Choroid plexus epithelial cell (primary cell): Measurements from ENCODE around the gene GEMIN7.
A peak's percentile ranks its signal among the peaks of the same experiment; 100 is the strongest.

ENCODE experiments used
- DNase-seq: peaks from one replicate; pipeline ENCODE4 v3.0.0-alpha.2; 2010; ENCODE audit warnings: low read depth
- H3K4me3 ChIP-seq: 2 replicates; pipeline ENCODE4 v1.5.1; 2011; ENCODE audit warnings: low read depth, mild to moderate bottlenecking, control low read depth, low read length, moderate library complexity
- CTCF ChIP-seq: conservative IDR thresholded peaks from 2 replicates; pipeline ENCODE4 v1.5.1; 2011; ENCODE audit warnings: low read depth, mild to moderate bottlenecking, control low read depth, inconsistent platforms, low read length, moderate library complexity

The GEMIN7 gene

DNA sequence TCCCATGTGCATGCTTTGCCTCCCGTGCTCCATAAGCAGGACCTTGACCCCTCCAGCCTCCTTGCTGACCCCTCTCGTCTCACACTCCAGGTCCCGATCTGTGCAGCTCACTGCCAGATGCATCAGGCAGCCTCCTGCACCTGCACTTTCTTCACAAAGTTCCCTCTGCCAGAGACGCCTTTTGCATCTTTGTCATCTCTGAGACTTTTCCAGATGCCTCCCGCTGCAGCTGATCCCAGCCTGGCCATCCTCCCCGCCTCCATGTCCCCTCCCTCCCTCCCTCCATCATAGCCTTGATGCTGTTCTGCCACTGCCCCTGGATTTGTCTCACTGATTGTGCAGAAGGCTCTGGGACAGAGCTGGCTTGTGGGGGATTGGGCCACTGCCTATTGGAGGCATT is 43.8 kb downstream of the GEMIN7 start:
- no peak for DNase-seq
- no peak overlapping the region for H3K4me3 ChIP-seq
- TF ChIP-seq CTCF = no peak

DNA sequence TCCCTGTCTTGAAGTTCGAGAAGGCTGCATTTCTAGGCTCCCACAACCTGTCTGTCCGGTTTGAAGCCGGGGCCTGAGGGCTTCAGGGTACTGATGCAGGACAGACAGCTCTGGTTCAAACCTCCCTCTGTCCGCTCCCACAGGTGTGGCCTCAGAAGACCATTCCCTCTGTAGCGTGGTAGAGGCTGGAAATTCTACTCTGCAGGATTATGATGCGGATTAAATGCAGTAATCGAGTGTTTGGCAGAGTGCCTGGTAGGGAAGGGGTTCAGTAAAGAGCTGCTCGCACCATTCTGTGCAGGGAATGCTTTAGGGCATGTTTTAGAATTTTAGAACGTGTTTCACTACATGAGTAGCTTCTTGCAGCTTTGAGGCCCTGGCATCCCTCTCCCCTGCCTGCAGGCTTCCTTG is 44.4 kb downstream of the GEMIN7 start:
- TF ChIP-seq CTCF = no peak
- no peak overlapping the region for H3K4me3 ChIP-seq
- DNase-seq = peak; percentile 13

GRCh38 chr19:45124021-45124420 is 45.0 kb downstream of the GEMIN7 start:
- no peak overlapping the region for H3K4me3 ChIP-seq
- no peak for DNase-seq
- no peak for TF ChIP-seq CTCF

DNA sequence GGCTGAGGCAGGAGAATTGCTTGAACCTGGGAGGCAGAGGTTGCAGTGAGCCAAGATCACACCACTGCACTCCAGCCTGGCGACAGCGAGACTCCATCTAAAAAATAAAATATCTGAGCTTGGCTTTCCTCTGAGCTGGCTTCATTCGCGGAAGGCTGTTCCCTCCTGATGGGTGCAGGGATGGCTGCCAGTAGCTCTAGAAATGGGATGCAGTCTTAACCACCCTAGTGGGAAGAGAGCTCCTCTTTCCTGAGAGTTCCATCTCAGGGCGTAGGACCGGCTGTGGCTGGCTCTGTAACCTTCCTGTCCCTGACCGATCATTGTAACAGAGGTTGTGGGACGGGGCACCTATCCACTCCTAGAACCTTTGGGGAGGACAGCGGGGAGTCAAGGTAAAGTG is 46.3 kb downstream of the GEMIN7 start:
- H3K4me3 ChIP-seq = no peak overlapping the region

GRCh38 chr19:45125975-45126493 is 47.0 kb downstream of the GEMIN7 start:
- TF ChIP-seq CTCF = peak; percentile 85
- no peak overlapping the region for H3K4me3 ChIP-seq
- DNase-seq = peak; percentile 59

More for the DNA sequence above, 46.3 kb downstream of the GEMIN7 start:
- DNase-seq = no peak
- no peak for TF ChIP-seq CTCF

DNA sequence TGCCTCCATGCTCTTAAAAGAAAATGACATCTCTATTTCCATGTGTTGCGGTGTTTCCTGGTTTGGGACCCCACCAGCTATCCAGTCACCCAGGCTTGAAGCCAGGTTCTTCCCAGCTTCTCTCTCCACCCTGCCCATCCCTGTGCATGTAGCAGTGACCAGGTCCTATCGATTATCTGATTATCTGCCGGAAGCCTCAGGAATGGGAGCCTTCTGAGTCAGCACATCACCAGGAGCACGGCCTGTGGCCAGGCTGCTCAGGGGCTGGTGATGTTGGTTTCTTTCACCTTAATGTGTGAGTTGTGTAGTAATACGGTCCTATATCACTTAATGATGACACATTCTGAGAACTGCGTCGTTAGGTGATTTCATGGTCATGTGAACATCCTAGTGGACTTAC is 47.6 kb downstream of the GEMIN7 start:
- no peak for DNase-seq
- TF ChIP-seq CTCF = no peak

DNA sequence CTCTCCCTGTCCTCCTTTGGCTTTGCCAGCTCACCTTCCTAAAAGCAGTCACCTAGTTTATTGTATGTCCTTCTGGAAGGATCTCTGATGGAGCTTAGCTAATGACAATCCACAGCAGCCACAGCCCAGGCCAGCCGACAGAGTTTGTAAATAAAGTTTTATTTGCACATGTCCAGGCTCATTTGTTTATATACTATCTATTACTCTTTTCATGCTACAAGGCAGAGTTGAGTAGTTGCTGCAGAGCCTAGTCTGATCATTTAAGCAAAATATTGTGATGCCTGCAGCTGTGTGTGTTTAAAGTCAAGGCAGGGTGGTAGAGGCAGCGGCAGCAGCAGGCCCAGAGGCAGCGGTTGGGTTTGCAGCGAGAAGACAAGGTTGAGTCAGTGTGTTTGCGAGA is 49.1 kb downstream of the GEMIN7 start:
- H3K4me3 ChIP-seq = no peak overlapping the region
- TF ChIP-seq CTCF = no peak
- DNase-seq = no peak

More for the DNA sequence above, 47.6 kb downstream of the GEMIN7 start:
- no peak overlapping the region for H3K4me3 ChIP-seq
